Esophagus squamous epithelium (tissue), 5 donors: ENCODE data around the gene C3orf22. TPM values are rescaled to one million over a fixed set of nuclear protein-coding genes. Genes with fewer than 3 reads are reported as not detected.
"Not testable (repeated sequence)": the region's sequence is repeated elsewhere in the genome, so short reads cannot be mapped to it uniquely, and the experiment has no call there.

Experiments used
- DNase-seq: peaks from one replicate; lab custom pipeline; 2025; lab: John Stamatoyannopoulos, UW
- H3K27ac ChIP-seq, 4 donors: fragments of 200-600 bp; sonication (generic); one replicate each; pipeline ENCODE4 v1.5.1; 2016 to 2019; ENCODE audit warnings: mild to moderate bottlenecking in 1 of 4
- H3K27me3 ChIP-seq, 4 donors: fragments of 200-600 bp; sonication (generic); 1 replicate in 3 of 4; 2 replicates in 1 of 4; pipeline versions ENCODE4 v1.5.1 to v1.6.0; 2017 to 2021; ENCODE audit warnings: antibody characterized with exemption in 1 of 4
- H3K36me3 ChIP-seq, 3 donors: fragments of 200-600 bp; sonication (generic); one replicate each; pipeline ENCODE4 v1.5.1; 2016 to 2019
- H3K4me1 ChIP-seq, 3 donors: fragments of 200-600 bp; sonication (generic); one replicate each; pipeline ENCODE4 v1.5.1; 2017 to 2019
- H3K4me3 ChIP-seq, 4 donors: fragments of 200-600 bp; sonication (generic); 1 replicate in 3 of 4; 2 replicates in 1 of 4; pipeline ENCODE4 v1.5.1; 2016 to 2019; ENCODE audit warnings: mild to moderate bottlenecking in 2 of 4, moderate library complexity in 1 of 4
- H3K9me3 ChIP-seq, 3 donors: fragments of 200-600 bp; sonication (generic); one replicate each; pipeline ENCODE4 v1.5.1; 2016 to 2019
- POLR2A ChIP-seq, 4 donors: fragments of 450-650 bp; IDR thresholded peaks; one replicate each; pipeline ENCODE4 v1.6.1; 2017; ENCODE audit warnings: antibody characterized with exemption in 4 of 4, mild to moderate bottlenecking in 4 of 4, moderate library complexity in 3 of 4
- WGBS, 2 donors: methylation state at CpG; one replicate each; pipeline ENCODE4 v1.1.5; 2018; 5-methylcytosine and 5-hydroxymethylcytosine counted together
- intact Hi-C: fragments of 100-400 bp; cut with DNase I; formaldehyde crosslinking; loops from one replicate; pipeline ENCODE4 v1.15.0; 2022
- total RNA-seq, 4 donors: library from RNA; depleted of rRNA; stranded (reverse); fragments of >200 nt; gene quantifications; one replicate each; pipeline ENCODE4 v1.1.0, GENCODE V29; 2016
- TF ChIP-seq, protein P1 (sequence below), 6 experiments: fragments of 450-650 bp in 4 of 6; fragments of 200-600 bp in 2 of 6; sonication (generic) in 2 of 6; IDR thresholded peaks; one replicate each; pipeline ENCODE4 v1.5.1; 2016 to 2019; ENCODE audit warnings: antibody characterized with exemption in 6 of 6, mild to moderate bottlenecking in 4 of 6, moderate library complexity in 4 of 6
- donor health status: DM: yes; HTN: yes; CAD: no.

Gene C3orf22, protein sequence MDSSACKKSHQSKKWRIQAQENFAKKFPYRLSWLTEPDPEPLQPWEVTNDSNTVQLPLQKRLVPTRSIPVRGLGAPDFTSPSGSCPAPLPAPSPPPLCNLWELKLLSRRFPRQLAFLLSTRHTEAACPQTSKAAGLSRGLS
- not detected for total RNA-seq

DNA sequence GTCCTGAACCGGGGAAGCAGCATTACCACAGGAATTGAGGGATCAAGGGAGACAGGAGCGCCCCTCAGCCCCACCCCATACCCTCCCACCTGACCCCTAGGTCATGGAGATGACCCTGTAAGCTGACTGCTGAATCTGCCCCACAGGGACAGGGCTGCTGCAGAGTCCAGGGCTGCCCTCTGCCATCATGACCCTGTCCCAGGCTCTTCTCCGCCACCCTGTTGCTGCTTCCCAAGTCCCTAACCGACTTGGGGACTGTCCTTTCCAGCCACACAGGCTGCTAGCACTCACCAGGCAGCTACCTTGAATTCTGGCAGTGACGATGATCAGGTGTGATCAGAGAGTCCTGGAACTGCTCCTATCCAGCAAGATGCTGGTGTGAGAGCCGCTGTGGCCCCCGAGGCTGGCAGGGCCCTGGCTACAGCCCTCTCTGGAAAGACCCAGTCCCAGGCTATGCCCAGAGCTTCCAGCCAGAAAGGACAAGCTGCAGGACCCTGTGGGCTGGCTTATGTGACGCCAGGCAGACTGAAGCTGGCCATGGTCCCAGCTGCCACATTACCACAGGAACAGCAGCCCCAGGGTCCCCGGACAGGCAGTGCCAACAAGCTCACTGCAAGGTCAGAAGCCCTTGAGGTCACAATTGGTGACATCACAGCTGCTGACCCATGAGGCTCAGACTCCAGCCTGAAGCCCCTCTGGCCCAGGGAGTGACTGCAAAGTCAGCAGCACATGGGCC is at the start of gene C3orf22:
TSS of gene C3orf22 (minus strand) at position 597 of the 736 bp plus-strand sequence. CDS start 5,542 bp downstream, outside the sequence.
- intact Hi-C loops: no loop called here
- no peak for DNase-seq
- 56% methylated on average over 4 of the region's 9 CpGs; no CpG with 5 or more reads in 1 of the 2 donors for WGBS, 2 donors
- TF ChIP-seq, protein P1, sequence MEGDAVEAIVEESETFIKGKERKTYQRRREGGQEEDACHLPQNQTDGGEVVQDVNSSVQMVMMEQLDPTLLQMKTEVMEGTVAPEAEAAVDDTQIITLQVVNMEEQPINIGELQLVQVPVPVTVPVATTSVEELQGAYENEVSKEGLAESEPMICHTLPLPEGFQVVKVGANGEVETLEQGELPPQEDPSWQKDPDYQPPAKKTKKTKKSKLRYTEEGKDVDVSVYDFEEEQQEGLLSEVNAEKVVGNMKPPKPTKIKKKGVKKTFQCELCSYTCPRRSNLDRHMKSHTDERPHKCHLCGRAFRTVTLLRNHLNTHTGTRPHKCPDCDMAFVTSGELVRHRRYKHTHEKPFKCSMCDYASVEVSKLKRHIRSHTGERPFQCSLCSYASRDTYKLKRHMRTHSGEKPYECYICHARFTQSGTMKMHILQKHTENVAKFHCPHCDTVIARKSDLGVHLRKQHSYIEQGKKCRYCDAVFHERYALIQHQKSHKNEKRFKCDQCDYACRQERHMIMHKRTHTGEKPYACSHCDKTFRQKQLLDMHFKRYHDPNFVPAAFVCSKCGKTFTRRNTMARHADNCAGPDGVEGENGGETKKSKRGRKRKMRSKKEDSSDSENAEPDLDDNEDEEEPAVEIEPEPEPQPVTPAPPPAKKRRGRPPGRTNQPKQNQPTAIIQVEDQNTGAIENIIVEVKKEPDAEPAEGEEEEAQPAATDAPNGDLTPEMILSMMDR (IDR thresholded peaks at IDR 0.05): no peak
- no peak for TF ChIP-seq POLR2A (IDR thresholded peaks at IDR 0.05)
- Histone ChIP-seq H3K4me1 (no peaks in the 10 kb centered on the region), H3K4me3 (no peak within 1 kb of the TSS), H3K27ac (no peak within 1 kb of the TSS), H3K27me3 (peaks cover 0 to 15% (median 0%) of the 10 kb centered on the region in 4 donors), H3K36me3 (no peaks in the 10 kb centered on the region), H3K9me3 (peaks cover 0 to 9% (median 0%) of the 10 kb centered on the region in 3 donors)

DNA sequence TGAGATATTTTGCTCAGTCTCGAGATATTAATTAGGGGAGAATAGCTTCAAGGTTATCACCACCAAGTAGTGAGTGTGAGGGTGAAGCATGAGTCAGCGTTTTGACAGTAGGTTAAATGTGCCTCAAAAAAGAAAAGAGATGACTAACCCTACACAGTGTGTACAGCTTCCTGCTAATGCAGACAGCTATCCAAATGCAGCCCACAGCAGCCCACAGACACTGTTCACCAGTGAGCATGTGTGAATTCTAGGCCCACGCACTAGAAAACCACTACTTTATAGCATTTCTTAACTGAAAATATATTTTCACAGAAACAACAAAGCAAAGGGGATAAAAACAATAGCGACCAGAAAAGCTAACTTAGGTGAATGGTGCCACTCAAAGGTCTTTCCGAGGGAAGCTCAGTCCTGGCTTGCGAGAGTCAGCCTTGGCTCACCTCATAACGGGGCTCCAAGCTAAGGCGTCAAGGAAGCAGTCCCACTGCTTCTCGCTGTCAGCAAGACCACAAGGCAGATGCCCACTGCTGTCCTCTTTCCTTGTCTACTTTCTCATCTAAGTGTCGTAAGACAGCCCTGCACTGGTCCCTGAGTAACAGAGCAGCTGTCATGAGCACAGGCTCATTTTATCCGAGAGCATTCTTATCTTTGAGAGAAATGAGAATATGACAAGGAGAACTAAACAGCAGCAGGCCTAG is 48.6 kb upstream of the C3orf22 start:
- intact Hi-C loops: no loop called here
- Histone ChIP-seq H3K4me3 (no peak overlapping the region), H3K27ac (no peak overlapping the region), H3K36me3 (peaks cover 0 to 87% (median 0%) of the 10 kb centered on the region in 3 donors), H3K9me3 (no peaks in the 10 kb centered on the region), H3K27me3 (no peaks in the 10 kb centered on the region), H3K4me1 (no peaks in the 10 kb centered on the region)
- DNase-seq: no peak
- TF ChIP-seq POLR2A (IDR thresholded peaks at IDR 0.05): no peak
- TF ChIP-seq, protein P1 (IDR thresholded peaks at IDR 0.05): no peak
- WGBS, 2 donors: 77 to 80% methylated on average over 11 of the region's 11 CpGs

DNA sequence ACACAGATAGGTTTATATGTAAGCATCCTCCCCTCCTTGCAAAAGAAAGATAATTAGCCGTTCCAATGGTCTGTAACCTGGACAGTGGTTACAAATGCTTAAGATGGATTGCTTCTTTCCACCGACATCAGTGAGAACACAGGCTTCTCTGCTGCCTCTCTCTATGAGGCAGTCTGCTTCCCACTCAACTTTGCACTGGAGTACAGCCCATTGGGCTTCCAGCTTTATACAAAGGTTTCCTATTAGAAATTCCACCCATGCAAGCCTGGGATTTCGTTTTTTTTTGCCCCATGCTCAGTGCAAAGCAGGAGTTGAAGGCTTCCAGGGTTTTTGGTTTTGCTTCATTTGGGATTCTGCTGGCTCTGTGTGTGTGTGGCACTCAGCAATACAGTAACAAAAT is 47.3 kb upstream of the C3orf22 start:
- Histone ChIP-seq H3K27ac (no peak overlapping the region), H3K9me3 (no peaks in the 10 kb centered on the region), H3K4me3 (no peak overlapping the region), H3K4me1 (no peaks in the 10 kb centered on the region), H3K36me3 (peaks cover 0 to 75% (median 0%) of the 10 kb centered on the region in 3 donors), H3K27me3 (no peaks in the 10 kb centered on the region)
- intact Hi-C loops: no loop called here
- TF ChIP-seq, protein P1 (IDR thresholded peaks at IDR 0.05): no peak
- TF ChIP-seq POLR2A (IDR thresholded peaks at IDR 0.05): no peak
- WGBS, 2 donors: 76 to 78% methylated on average over 3 of the region's 3 CpGs
- DNase-seq: no peak

DNA sequence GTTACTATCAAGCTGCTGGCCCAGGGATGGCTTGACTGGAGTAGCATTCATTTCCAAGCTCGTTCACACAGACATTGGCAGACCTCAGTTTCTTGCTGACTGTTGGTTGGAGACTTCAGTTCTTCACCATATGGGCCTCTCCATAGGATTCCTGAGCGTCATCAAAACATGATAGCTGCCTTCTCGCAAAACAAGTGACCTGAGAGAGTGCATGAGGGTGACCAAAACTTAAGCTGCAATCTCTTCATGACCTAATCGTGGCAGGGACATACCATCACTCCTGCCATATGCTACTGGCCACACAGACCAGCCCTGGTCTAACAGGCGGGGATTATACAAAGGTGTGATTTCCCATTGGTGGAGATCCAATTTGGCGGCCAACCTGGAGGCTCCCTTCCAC is 46.0 kb upstream of the C3orf22 start:
- Histone ChIP-seq H3K4me3 (no peak overlapping the region), H3K27me3 (no peaks in the 10 kb centered on the region), H3K4me1 (no peaks in the 10 kb centered on the region), H3K27ac (no peak overlapping the region), H3K36me3 (peaks cover 0 to 62% (median 0%) of the 10 kb centered on the region in 3 donors), H3K9me3 (no peaks in the 10 kb centered on the region)
- no peak for DNase-seq
- WGBS, 2 donors: 89 to 94% methylated on average over 6 of the region's 6 CpGs
- intact Hi-C loops: no loop called here
- TF ChIP-seq POLR2A (IDR thresholded peaks at IDR 0.05): no peak
- TF ChIP-seq, protein P1 (IDR thresholded peaks at IDR 0.05): no peak

DNA sequence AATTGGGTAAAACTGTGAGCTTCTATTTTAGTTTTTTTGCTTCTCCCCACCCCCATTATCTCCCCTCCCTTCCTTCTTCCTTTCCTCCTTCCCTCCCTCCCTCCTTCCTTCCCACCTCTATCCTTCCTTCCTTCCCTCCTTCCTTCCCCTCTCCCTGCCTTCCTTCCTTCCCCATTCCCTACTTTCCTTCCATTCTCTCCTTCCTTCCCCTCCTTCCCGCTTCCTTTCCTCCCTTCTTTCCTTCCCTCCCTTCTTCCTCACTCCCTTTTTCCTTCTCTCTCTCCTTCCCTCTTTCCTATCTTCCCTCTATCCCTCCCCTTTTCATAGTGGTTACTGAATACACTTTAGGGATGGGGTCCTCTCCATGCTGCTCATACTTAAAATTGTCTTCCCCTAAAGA is 40.4 kb upstream of the C3orf22 start:
- intact Hi-C loops: no loop called here
- Histone ChIP-seq H3K9me3 (peaks cover 0 to 8% (median 0%) of the 10 kb centered on the region in 3 donors), H3K27me3 (no peaks in the 10 kb centered on the region), H3K4me1 (no peaks in the 10 kb centered on the region), H3K4me3 (no peak overlapping the region), H3K36me3 (peaks cover 0 to 8% (median 0%) of the 10 kb centered on the region in 3 donors), H3K27ac (no peak overlapping the region)
- TF ChIP-seq POLR2A (IDR thresholded peaks at IDR 0.05): no peak
- TF ChIP-seq, protein P1 (IDR thresholded peaks at IDR 0.05): no peak
- DNase-seq: no peak
- WGBS, 2 donors: 0 to 53% methylated on average over 1 of the region's 1 CpG

DNA sequence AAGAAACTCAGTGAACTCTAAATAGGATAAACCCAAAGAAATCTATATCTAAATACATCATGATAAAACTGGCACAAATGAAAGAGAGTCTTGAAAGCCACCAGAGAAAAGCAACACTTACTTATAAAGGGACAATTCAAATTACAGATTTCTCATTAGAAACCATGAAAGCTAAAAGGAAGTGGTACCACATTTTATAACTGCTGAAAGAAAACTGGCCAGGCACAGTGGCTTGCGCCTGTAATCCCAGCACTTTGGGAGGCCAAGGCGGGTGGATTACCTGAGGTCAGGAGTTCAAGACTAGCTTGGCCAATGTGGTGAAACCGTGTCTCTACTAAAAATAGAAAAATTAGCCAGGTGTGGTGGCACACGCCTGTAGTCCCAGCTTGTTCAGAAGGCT is 36.7 kb upstream of the C3orf22 start:
- WGBS, 2 donors: 80 to 85% methylated on average over 4 of the region's 4 CpGs
- H3K27me3 ChIP-seq, H3K27ac ChIP-seq, H3K36me3 ChIP-seq, DNase-seq, intact Hi-C loops, H3K4me1 ChIP-seq, H3K4me3 ChIP-seq: not testable (repeated sequence)
- peaks cover 0 to 12% (median 0%) of the 10 kb centered on the region in 3 donors for H3K9me3 ChIP-seq

DNA sequence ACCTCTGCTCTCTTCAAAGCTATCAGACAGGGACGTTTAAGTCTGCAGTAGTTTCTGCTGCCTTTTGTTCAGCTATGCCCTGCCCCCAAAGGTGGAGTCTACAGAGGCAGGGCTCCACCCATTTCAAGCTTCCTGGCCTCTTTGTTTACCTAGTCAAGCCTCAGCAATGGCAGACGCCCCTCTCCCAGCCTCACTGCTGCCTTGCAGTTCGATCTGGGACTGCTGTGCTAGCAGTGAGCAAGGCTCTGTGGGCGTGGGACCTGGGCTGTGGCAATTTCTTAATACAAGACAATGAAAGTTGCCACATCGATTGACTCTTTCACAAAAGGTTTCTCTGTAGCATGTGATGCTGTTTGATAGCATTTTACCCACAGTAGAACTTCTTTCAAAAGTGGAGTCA is 32.8 kb upstream of the C3orf22 start:
- intact Hi-C loops, DNase-seq, H3K4me3 ChIP-seq, H3K27ac ChIP-seq, H3K4me1 ChIP-seq, H3K36me3 ChIP-seq, H3K27me3 ChIP-seq: not testable (repeated sequence)
- peaks cover 0 to 17% (median 0%) of the 10 kb centered on the region in 3 donors for H3K9me3 ChIP-seq
- 54 to 57% methylated on average over 2 to 4 of the region's 5 CpGs for whole genome bisulfite sequencing, 2 donors
